Stimulated activated CD8-positive, alpha-beta memory T cell treated with anti-CD3 and anti-CD28 coated beads, Interleukin-12 subunit alpha, Interleukin-12 subunit beta, amount 100 ng/mL, for 4 hours (primary cell): Measurements from ENCODE around the gene ZBTB48.
A peak's percentile ranks its signal among the peaks of the same experiment; 100 is the strongest.
"Not testable (repeated sequence)": the region's sequence is repeated elsewhere in the genome, so short reads cannot be mapped to it uniquely, and the experiment has no call there.

Experiments used
- DNase-seq: peaks from one replicate; pipeline ENCODE4 v3.0.0-alpha.2; 2020; ENCODE audit warnings: low read depth

The ZBTB48 gene

DNA sequence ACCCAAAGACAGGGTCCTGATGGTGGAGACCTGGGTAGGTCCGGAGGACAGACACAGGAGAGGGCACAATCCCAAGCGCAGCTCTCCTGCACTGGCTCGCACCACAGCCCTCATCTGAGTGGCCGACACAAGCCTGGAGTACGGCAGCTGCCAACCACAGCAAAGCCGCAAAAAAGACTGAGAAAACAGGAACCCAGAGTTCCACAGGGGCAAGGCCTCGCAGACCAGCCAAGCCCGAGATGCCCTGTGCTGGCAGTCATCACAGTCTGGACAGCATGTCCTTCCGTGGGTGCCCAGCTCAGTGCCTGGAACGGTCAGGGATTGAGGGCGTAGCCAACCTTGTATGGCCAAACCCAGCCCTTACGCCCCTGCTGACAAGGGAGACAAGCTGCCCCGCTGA lies 11.4 kb downstream of the ZBTB48 start:
- DNase-seq: no peak

DNA sequence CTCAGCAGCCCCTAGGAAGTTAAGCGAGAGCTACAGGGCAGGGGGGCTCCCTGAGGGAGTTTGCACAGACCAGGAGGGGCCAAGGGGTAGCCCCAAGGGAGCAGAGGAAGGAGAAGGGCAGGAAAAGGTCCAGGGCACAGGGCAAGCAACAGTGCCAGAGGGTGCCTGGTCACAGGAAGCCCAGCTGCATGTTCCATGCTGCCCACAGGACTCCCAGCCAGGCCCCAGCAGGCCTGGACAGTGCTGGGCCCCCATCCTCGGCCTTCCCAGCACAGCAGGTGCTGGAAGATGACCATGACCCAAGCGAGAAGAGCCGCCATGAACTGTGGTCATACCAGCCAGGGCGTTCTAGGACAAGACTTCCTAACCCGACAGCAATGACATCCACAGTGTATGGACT lies 11.8 kb downstream of the ZBTB48 start:
- DNase-seq: no peak

DNA sequence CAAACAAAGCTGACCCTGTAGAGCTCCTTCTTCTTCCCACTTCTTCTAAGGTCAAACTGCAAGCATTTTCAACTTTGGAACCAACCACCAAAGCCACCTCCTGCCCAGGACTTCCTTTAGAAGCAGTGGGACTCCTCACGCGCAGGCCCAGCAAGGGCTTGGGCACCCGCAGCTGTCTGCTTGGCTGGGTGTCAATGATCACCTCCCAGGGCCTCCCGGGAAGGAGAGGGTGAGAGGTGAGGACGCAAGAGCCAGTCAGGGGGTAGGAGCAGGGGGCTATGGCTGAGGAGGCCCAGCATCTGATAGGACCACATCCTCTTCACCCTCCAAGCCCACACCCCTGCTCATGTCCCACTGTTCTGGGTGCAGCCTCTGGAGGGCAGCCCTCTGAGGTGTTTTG lies 12.6 kb downstream of the ZBTB48 start:
- DNase-seq: no peak

DNA sequence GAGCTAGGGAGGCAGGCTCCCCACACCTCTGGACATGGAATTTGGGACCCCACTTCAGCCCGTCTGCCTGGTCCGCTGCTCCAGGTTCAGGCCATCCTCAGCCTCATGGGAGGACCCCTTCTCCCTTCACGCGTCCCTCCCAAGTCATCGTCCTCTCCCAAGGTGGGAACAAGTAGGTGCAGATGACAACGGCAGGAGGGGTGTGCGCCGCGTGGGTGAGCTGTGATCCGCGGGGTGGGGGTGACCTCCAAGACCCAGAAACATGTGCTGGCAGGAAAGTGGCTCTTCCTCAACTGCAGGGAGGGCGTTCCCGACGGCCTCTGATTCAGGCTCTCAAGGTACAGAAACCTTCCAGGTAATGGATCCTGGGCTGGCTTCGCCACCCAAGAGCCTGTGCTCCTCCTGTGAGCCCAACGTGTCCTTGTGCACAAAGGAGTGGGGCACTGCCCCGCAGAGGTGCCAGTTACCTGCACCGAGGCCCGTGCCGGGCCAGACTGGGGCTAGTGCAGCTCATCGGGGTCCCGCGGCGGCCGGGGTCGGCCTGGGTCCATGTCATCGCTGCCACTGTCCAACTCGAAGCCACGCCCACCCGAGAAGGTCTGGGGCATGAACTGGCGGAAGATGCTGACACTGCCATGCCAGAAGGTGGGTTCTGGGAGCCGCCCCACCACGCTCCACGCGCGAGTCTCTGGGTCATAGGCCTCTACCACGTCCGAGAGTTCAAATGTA lies 13.2 kb downstream of the ZBTB48 start:
- no peak for DNase-seq

DNA sequence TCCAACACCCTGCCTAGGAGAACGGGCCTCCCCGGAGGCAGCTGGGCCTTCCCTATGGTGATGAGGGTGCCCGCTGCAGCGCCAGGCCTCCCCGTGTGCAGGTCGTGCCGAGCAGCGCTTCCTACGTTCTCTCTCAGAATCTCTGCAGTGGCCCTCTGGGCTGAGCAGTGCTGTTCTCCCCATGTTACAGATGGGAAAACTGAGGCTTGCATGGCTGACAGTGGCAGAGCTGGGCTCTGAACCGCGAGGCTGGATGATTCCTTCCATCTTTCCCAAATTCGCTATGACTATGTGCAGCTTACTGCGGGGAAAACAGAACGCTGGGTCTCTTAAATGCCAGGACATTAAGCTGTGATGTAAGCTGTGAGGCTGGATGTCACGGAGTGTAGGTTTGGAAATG lies 14.0 kb downstream of the ZBTB48 start:
- DNase-seq: no peak

DNA sequence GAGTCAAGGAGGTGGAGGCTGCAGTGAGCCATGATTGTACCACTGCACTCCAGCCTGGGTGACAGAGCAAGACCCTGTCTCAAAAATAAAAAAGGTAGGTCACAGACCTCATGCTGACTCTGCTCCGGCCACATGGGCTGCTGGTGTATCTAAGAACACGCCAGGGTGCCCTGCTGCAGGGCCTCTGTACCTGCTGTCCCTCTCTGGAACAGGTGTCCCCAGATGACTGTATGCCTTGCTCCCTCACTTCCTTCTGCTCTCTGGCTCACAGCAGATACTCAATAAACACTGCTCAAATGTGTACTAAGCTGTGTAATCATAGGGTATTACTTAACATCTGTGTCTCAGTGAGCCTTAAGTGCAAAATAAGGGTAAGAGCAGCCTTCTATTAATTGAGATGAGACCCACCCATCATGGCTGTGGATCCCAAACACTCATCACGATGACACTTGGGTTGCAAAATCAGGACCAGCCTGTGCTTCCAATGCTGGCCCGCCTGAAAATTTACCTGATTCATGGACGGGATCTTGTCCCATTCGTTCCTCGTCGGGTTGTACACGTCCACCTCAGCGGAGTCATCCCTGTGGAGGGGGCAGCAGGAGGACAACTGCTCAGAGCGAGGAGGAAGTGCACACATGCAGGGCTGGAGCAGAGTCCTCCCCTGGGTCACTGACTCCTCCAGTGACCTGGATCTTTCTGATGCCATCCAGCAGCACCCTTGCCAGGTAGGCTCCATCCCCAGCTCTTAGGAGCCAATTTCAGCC lies 15.4 kb downstream of the ZBTB48 start:
- DNase-seq: no peak

DNA sequence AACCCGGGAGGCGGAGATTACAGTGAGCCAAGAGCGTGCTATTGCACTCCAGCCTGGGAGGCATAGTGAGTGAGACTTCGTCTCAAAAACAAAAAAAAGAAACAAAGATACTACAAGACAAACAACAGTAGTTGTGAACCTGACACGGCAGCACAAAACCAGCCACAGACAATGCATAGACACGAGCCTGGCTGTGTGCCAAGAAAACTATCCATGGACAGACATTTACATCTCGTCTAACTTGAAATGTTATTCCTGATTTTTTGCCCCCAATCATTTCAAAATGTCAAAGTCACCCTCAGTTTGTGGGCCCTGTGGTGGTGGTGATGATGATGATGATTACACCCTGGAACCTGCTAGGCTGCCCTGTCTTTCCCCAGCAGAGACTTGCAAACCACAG lies 16.6 kb downstream of the ZBTB48 start:
- no peak for DNase-seq

DNA sequence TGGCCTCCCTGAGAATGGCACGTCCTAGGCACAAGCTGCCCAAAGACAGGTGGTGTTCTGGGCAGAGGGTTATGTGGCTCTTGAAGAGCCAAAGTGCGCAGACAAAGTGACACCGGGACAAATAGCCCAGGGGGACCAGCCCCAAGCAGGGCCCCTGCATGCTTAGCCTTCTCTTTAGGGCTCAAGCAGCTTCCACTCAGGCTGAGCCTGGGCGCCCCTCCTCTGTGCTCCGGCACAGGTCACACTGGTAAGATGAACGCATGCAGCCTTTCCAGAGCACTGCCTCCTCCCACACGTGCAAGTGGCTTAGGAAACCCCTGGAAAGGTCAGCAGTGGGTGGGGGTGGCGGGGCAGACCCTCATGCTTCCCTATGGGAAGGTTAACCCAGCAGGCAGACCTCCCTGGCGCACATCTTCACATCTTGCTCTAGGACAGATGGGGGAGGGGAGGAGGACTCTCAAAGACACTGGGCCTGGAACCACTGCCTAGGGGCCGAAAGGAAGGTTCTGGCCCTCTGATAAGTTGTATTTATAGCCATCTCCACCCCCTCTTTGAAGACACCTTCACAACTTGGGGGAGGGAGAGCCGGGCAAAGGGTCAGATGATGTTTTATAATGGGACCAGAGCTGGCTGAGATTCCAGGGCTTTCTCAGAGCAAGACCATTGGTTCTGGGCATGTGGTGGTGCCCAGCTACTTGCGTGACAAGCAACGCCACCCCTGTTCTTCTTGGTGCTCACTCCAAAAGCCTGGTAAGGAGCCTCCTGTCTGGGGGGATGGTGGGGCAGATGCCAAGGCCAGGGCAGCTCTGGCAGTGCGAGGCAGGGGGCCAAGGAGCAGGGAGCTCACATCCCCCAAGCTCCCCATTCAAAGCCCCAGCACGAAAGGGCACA lies 17.3 kb downstream of the ZBTB48 start:
- DNase-seq: no peak

DNA sequence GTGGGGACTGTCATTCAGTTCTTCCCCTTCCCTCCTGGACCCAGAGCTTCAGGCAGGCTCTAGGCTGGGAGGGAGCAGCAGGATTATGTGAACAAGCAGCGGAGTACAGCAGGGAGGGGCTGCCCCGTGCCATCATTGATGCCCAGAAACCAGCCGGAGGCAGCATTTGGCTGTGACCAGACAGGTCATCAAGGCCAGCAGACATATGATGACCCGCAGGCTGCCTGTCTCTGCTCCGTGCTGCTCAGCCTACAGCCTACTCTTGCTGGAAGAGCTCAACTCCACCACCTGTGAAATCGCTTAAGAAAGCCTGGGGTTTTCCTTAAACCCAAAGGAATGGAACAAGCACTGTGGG lies 18.0 kb downstream of the ZBTB48 start:
- no peak for DNase-seq

DNA sequence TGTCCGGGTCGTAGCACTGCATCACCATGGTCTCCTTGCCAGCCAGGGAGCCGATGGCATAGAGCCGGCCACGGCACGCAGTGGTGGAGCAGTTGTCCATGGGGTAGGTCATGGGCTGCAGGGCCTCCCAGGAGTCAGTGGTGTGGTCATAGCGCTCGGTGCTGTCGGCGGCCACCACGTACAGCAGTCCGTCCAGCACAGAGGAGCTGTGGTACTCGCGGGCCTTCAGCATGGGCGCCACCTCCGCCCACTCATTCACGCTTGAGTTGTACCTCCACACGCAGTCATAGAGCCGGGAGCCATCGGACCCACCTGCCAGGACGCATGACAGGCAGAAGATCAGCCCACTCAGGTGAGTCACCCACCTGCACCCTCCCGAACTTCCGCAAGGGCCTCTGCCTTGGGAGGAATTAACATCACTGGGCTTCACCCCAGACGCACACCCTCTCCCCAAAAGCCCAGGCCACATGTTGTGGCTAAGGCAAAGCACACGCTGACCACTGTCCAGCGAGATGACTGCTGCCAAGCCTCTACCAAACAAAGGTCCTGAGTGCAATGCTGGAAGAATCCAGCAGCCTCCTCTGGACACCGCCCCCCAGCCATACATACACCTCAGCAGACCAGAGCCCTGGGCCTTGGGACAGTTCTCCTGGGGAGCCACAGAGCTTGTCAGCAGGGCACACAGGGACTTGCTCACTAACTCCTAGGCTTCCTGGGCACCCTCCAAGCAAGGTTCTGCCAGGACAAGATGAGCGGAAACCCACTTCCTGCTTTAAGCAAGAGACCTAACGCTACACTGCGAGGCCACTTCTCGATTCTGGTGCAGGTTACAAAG lies 19.6 kb downstream of the ZBTB48 start:
- DNase-seq: peak; percentile 49

DNA sequence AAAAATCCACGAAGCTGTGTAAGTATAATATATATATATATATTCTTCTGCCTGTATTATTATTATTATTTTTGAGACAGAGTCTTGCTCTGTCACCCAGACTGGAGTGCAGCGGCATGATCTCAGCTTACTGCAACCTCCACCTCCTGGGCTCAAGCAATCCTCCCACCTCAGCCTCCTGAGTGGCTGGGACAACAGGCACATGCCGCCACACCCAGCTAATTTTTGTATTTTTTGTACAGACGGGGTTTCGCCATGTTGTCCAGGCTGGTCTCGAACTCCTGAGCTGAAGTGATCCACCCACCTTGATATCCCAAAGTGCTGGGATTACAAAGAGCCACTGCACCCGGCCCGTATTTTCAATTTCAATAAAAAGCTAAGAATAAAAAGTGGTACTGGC lies 20.2 kb downstream of the ZBTB48 start:
- not testable (repeated sequence) for DNase-seq

DNA sequence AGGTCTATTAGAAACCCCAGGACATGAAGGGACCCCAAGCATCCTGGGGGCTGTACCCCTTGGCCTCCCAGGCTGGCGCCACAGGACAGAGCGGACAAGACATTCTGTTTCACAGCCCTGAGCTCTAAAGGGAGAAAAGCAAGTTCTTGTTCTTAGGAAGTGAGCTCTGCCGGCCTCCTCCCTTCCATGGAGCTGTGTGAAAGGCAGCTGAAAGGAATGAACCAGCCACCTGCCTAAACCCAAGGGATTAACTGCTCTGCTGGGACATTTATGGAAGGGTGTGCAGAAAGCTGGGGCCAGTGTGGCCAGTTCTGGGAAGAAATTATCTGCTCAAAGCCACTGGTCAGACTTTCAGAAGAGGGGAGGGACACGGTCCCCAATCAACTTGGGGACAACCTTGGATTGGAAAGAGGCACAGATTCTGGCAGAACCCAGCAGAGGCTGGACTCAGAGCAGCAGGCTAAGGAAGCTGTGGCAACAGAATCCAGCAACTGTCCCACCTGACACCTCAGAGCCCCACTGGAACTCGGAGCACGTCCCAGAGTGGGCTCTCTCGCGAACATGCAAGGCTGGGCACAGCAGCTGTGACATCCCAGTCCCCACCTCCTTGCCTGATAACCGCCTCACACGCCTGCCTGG lies 20.7 kb downstream of the ZBTB48 start:
- no peak for DNase-seq

DNA sequence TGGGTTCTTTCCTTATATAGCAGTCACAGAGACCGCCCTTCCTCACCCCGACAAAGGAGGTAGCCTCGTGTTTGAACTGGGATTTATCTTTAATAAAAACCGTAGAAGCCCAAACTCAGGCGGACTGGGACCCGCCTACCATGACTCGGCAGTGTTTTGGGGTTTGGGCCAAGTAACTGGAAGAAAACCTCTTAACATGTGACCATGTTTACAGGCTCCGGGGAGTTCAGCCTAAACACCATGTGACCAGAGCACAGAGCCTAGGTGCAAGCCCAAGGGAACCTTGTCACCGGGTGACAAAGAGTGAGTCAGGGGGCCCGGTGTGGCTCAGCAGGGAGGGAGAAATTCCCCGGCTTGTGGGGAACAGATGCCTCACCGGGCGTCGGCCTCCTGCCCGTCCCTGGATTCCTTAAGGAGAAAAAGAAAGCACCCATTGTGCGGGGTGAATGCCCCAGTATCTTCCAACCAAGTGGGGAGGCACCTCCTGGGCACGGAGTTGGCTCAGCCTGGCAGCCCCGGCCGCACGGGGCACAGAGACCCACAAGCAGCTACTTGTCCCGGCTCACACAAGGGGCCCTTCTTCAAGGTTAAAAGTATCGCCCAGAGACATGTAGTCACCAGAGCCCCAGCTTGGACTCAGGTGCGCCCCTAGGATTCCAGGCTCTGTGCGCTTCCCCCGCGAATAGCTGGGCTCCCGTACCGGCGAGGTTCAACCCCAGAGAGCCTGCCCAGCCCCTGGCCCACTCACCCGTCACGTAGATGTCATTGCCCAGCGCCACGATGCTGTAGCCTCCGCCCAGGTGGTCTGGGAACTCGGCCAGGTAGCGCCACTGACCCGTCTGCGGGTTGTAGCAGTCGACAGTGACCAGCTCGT lies 21.5 kb downstream of the ZBTB48 start:
- peak; percentile 69 for DNase-seq

DNA sequence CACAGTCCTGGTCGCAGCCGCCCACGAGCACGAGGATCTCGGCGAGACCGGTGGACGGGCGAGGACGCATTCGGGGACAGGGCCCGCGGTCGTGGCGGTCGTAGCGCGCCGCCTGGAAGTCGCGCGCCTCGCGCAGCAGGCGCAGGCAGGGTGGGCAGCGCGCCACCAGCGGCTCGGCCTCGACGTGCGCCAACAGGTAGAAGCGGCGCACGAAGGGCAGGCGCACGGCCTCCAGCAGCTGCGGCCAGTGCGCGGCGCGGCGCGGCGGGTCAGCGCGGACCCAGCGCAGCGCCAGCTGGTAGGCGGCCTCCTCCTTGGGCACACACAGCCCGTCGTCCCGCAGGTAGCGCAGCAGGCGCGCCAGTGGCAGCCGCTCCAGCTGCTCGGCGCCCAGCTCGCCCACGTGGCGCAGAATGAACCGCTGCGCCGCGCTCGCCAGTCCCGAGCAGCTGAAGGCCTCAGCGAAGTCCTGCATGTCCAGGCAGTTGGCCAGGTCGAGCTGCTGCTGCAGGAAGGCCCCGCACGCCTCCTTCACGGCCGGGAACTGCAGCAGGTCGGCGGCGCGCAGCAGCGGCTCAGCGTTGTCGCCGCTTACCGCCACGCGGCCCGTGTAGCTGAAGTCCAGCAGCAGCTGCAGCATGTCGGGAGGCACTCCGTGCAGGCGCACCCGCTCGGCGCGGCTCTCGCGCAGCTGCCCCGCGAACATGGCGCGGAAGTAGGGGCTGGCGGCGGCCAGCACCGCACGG lies 22.3 kb downstream of the ZBTB48 start:
- DNase-seq: no peak

DNA sequence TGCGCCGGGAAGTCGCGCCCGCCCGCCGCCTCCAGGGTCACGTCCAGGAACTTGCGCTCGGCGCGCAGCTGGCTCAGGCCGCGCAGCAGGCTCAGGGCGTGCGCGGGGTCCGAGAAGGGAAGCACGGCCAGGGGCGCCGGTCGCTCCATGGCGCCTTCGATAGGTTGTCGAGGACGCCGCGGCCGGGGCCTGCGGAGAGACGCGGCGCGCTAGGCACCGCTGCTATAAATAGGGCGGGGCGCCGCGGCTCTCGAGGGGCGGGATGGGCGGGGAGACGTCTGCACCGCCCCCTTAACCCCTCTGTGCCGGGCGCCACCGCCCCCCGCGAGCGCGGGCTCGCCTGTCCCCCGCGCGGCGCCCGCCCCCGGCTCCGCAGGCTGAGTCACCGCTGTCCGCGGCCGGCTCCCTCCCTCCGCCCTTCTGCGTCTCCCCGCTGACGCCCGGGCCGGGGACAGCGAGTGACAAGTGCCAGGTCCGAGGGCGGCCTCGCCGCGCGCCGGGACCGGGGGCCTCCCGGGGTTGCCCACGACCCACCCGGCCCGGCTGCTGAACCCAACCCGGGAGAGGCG lies 23.0 kb downstream of the ZBTB48 start, which contains the start of gene KLHL21:
Gene KLHL21 (minus strand): TSS at position 201 of the 569 bp plus-strand sequence. CDS start 52 bp downstream, at position 149.
- peak; percentile 89 for DNase-seq

DNA sequence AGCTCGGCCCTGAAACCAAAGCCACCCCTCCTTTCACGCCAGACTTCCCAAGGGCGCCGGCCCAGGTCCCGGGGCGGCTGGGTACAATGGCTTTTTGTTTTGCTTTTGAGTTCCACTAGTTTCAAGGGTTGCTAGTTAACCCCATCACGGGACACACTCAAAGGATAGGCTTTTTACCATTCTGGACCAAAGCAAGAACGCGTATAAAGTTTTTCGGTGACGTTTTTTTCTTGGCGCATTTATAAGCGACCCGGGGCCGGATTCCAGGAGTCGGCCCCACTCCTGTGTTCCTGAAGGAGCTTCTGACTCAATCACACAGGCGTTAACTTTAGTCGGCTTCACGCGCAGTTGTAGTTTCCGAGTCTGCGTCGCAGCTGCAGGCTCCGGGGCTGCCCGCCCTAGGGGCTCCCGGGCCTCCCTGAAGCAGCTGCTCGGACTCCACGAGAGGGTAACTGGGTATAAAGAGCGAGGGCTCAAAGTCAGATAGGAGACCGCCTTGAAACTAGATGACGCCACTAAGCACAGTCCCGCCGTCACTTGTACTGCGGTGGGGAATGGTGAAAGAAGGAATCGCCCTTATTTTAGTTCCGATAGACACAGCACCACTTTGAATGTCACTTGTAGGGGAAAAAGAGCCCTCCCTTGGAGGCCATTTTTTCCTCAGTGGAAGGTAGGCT lies 23.6 kb downstream of the ZBTB48 start:
- DNase-seq: peak; percentile 36

DNA sequence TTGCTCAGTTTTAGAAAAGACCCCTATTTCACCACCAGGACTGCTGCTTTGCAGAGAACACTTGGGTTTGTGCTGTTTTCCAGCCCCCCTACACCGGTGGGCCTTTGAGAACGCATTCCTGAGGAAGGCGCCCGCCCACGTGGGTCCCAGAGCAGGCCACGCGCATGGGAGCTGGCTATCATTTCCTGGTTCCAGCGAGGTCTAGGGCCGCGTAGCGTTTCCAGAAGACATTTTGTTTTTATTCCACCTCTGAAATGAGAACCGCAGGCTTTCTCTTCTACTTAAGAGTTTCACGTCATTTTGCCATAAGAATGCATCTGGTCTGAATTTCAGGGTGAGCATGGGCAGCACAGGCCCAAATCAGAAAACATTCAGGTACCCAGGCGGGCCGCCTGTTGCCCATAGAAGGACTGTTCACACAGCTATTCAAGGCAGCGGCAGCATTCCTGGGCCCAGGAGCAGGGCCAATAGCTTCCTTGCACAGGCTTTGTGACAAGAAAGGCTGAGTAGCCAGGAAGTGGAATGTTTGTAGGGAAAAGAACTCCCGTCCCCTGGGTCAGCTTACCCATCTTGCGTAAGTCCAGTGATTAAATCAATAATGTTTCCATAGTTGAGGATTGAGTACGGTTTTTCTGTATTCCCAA lies 24.2 kb downstream of the ZBTB48 start:
- DNase-seq: no peak
